ENCODE results near the gene ZBTB45. TPM values are rescaled to one million over a fixed set of nuclear protein-coding genes. Genes with fewer than 3 reads are reported as not detected.

Gene ZBTB45
- polyA plus RNA-seq, 1 donor from 2014 or later = 6.8 TPM

GRCh38 chr19:58536852-58537798, 17.5 kb upstream of the ZBTB45 start:
- no peaks in the 10 kb centered on the region for H3K36me3 ChIP-seq (ENCODE audit: insufficient read depth, low read length)
- H3F3A ChIP-seq (ENCODE audit: insufficient read depth, low read length, poor library complexity, severe bottlenecking) = no peaks in the 10 kb centered on the region
- H3K9ac ChIP-seq (ENCODE audit: low read length) = no peak overlapping the region
- no peak overlapping the region for H3K27ac ChIP-seq (ENCODE audit: low read length)
- no peak overlapping the region for H2AFZ ChIP-seq (ENCODE audit: low read depth, low read length)
- no peak overlapping the region for H3K4me2 ChIP-seq (ENCODE audit: low read length)
- H3K9me2 ChIP-seq (ENCODE audit: insufficient read depth, low read length) = no peaks in the 10 kb centered on the region
- TF ChIP-seq TAF1 (IDR thresholded peaks at IDR 0.05; ENCODE audit: low read depth) (no peak), REST (IDR thresholded peaks at IDR 0.05; ENCODE audit: borderline replicate concordance) (no peak), CTCF (IDR thresholded peaks at IDR 0.05; ENCODE audit: poor library complexity, severe bottlenecking) (no peak), POLR2AphosphoS5 (IDR thresholded peaks at IDR 0.05) (no peak), RAD21 (conservative IDR thresholded peaks at IDR 0.05) (no peak), EP300 (conservative IDR thresholded peaks at IDR 0.05; ENCODE audit: poor library complexity, severe bottlenecking) (no peak), EZH2 (IDR thresholded peaks at IDR 0.05; ENCODE audit: borderline replicate concordance, insufficient read depth, low read length, poor library complexity, severe bottlenecking) (no peak), SMC3 (conservative IDR thresholded peaks at IDR 0.05; ENCODE audit: poor library complexity) (no peak), MXI1 (conservative IDR thresholded peaks at IDR 0.05; ENCODE audit: poor library complexity, severe bottlenecking) (no peak)
- no peak overlapping the region for H3K4me3 ChIP-seq (ENCODE audit: low read length)
- no peaks in the 10 kb centered on the region for H4K20me1 ChIP-seq (ENCODE audit: insufficient read depth)
- H3K79me2 ChIP-seq (replicated peaks; ENCODE audit: insufficient read depth, low read length) = no peaks in the 10 kb centered on the region
- H3K9me3 ChIP-seq (ENCODE audit: low read length) = no peaks in the 10 kb centered on the region
- H3K27me3 ChIP-seq (ENCODE audit: insufficient read depth, low read depth, low read length) = peaks cover 19% of the 10 kb centered on the region

GRCh38 chr19:58535857-58536256, 16.2 kb upstream of the ZBTB45 start:
- Histone ChIP-seq H3K27ac (ENCODE audit: low read length) (no peak overlapping the region), H3K9me2 (ENCODE audit: insufficient read depth, low read length) (no peaks in the 10 kb centered on the region), H3K4me2 (ENCODE audit: low read length) (no peak overlapping the region), H3K27me3 (ENCODE audit: insufficient read depth, low read depth, low read length) (peaks cover 19% of the 10 kb centered on the region), H3K9ac (ENCODE audit: low read length) (no peak overlapping the region), H4K20me1 (ENCODE audit: insufficient read depth) (no peaks in the 10 kb centered on the region), H3K9me3 (ENCODE audit: low read length) (no peaks in the 10 kb centered on the region), H3K36me3 (ENCODE audit: insufficient read depth, low read length) (no peaks in the 10 kb centered on the region), H3F3A (ENCODE audit: insufficient read depth, low read length, poor library complexity, severe bottlenecking) (no peaks in the 10 kb centered on the region), H2AFZ (ENCODE audit: low read depth, low read length) (no peak overlapping the region), H3K79me2 (replicated peaks; ENCODE audit: insufficient read depth, low read length) (no peaks in the 10 kb centered on the region), H3K4me3 (ENCODE audit: low read length) (no peak overlapping the region)
- TF ChIP-seq EP300 (conservative IDR thresholded peaks at IDR 0.05; ENCODE audit: poor library complexity, severe bottlenecking) = no peak
- no peak for TF ChIP-seq MXI1 (conservative IDR thresholded peaks at IDR 0.05; ENCODE audit: poor library complexity, severe bottlenecking)
- TF ChIP-seq TAF1 (IDR thresholded peaks at IDR 0.05; ENCODE audit: low read depth) = no peak
- TF ChIP-seq EZH2 (IDR thresholded peaks at IDR 0.05; ENCODE audit: borderline replicate concordance, insufficient read depth, low read length, poor library complexity, severe bottlenecking) = no peak
- no peak for TF ChIP-seq SMC3 (conservative IDR thresholded peaks at IDR 0.05; ENCODE audit: poor library complexity)
- TF ChIP-seq POLR2AphosphoS5 (IDR thresholded peaks at IDR 0.05) = no peak
- TF ChIP-seq RAD21 (conservative IDR thresholded peaks at IDR 0.05) = no peak
- no peak for TF ChIP-seq REST (IDR thresholded peaks at IDR 0.05; ENCODE audit: borderline replicate concordance)
- no peak for TF ChIP-seq CTCF (IDR thresholded peaks at IDR 0.05; ENCODE audit: poor library complexity, severe bottlenecking)

Data from neural cell (in vitro differentiated cells).